Measurements from ENCODE around the gene ZNF205. TPM values are rescaled to one million over a fixed set of nuclear protein-coding genes. Genes with fewer than 3 reads are reported as not detected.
A peak's percentile ranks its signal among the peaks of the same experiment; 100 is the strongest.

Gene ZNF205
- total RNA-seq, 1 donor from 2014 or later, result 5.4 TPM

DNA sequence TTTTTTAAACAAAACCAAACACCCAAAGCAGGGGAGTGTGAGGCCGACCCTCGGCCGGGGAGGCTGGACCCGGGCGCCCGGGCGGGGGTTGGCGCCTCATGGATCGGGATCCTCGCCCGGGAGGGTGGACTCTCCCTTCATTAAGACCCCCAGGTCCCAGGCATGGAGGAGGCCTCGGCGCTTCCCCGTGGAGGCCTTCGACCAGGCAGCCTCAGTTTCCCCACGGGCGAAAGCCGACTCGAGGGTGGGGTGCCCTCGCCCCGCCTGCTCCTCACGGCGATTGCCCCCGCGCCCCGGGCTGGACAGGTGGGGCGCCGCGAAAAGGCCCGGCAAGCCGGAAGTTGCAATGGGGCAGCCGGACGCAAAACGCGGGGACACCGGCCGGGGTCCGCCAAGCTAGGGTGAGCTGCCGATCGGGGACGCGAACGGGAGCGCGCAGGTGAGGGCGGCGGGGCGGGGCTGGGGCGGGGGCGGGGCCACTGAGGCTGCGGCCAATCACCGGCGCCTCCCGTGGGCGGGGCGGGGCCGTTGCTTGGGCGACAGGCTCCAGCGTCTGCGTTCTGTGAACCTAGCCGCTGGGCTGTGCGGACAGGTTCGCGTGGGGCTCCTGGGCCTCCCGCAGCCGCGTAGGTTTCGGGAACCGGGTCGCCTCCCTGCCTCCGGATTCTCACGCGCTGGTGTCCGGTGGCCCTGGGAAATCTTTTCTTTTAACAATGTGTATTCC lies 6.0 kb upstream of the ZNF205 start:
- H3K4me1 Mint-ChIP-seq, result peaks cover 20% of the 10 kb centered on the region
- Histone ChIP-seq H3K4me2 (peak overlapping the region; percentile 85), H4K20me1 (ENCODE audit: low read depth) (no peaks in the 10 kb centered on the region), H3K9me3 (ENCODE audit: low read depth) (no peaks in the 10 kb centered on the region), H3K27me3 (peaks cover 11% of the 10 kb centered on the region), H3K27ac (no peak overlapping the region), H3K4me3 (peak overlapping the region; percentile 69), H3K4me1 (peaks cover 7% of the 10 kb centered on the region), H2AFZ (replicated peaks) (peak overlapping the region; percentile 76), H3K79me2 (ENCODE audit: low read depth) (no peaks in the 10 kb centered on the region), H3F3A (ENCODE audit: low read depth) (peaks cover 44% of the 10 kb centered on the region), H3K36me3 (no peaks in the 10 kb centered on the region), H3K9ac (peak overlapping the region; percentile 49)
- TF ChIP-seq EZH2 (IDR thresholded peaks at IDR 0.05), result no peak
- no peak for TF ChIP-seq EZH2phosphoT487 (IDR thresholded peaks at IDR 0.05)
- TF ChIP-seq, protein P1, sequence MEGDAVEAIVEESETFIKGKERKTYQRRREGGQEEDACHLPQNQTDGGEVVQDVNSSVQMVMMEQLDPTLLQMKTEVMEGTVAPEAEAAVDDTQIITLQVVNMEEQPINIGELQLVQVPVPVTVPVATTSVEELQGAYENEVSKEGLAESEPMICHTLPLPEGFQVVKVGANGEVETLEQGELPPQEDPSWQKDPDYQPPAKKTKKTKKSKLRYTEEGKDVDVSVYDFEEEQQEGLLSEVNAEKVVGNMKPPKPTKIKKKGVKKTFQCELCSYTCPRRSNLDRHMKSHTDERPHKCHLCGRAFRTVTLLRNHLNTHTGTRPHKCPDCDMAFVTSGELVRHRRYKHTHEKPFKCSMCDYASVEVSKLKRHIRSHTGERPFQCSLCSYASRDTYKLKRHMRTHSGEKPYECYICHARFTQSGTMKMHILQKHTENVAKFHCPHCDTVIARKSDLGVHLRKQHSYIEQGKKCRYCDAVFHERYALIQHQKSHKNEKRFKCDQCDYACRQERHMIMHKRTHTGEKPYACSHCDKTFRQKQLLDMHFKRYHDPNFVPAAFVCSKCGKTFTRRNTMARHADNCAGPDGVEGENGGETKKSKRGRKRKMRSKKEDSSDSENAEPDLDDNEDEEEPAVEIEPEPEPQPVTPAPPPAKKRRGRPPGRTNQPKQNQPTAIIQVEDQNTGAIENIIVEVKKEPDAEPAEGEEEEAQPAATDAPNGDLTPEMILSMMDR (IDR thresholded peaks at IDR 0.05), result no peak
- DNase-seq (ENCODE audit: low spot score), result peak; percentile 97
- H3K4me3 Mint-ChIP-seq, result peak overlapping the region; percentile 85
- H3K36me3 Mint-ChIP-seq, result no peaks in the 10 kb centered on the region
- H3K27me3 Mint-ChIP-seq (ENCODE audit: insufficient read depth, low read depth), result peaks cover 10% of the 10 kb centered on the region
- H3K27ac Mint-ChIP-seq, result no peak overlapping the region
- no peaks in the 10 kb centered on the region for H3K9me3 Mint-ChIP-seq

DNA sequence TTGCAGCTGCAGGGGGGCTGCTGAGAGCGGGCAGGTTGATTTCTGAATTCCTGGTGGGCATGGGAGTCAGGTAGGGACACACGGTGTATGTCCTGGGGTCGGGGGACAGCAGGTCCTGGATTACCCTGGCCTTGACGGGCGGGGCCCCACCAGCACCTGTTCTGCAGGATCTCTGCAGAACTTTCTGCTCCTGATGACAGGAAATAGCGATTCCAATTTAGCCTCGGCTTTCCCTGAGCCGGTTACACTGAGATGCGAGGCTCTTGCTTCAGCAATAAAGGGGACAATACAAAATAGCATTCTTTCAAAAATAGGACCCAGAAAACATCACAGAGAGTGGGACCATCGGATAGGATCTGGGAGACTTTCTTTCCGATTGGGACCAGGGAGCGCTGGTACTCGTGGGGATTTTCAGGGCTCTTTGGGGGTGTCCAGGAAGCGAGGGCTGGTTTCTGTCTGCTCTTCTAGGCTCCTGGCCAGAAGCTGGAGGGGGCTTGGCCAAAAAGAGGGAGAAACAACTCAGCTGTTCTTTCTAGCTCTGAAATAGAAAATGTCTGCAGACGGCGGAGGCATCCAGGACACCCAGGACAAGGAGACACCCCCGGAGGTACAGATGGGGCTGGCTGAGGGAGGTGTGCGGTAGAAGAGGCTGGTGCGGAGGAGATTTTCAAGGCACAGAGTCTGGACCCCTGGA lies 642 bp downstream of the ZNF205 start:
- Histone ChIP-seq H3K9me3 (ENCODE audit: low read depth) (no peaks in the 10 kb centered on the region), H3K4me3 (peak overlapping the region; percentile 96), H3K9ac (peak overlapping the region; percentile 89), H3F3A (ENCODE audit: low read depth) (no peaks in the 10 kb centered on the region), H3K27me3 (peaks cover 4% of the 10 kb centered on the region), H3K4me2 (peak overlapping the region; percentile 87), H3K4me1 (peaks cover 14% of the 10 kb centered on the region), H2AFZ (replicated peaks) (peak overlapping the region; percentile 97), H3K36me3 (no peaks in the 10 kb centered on the region), H3K27ac (no peak overlapping the region), H3K79me2 (ENCODE audit: low read depth) (peaks cover 23% of the 10 kb centered on the region), H4K20me1 (ENCODE audit: low read depth) (no peaks in the 10 kb centered on the region)
- peaks cover 27% of the 10 kb centered on the region for H3K4me1 Mint-ChIP-seq
- H3K27me3 Mint-ChIP-seq (ENCODE audit: insufficient read depth, low read depth), result no peaks in the 10 kb centered on the region
- peaks cover 2% of the 10 kb centered on the region for H3K36me3 Mint-ChIP-seq
- DNase-seq (ENCODE audit: low spot score), result no peak
- TF ChIP-seq, protein P1 (IDR thresholded peaks at IDR 0.05), result no peak
- TF ChIP-seq EZH2 (IDR thresholded peaks at IDR 0.05) (no peak), EZH2phosphoT487 (IDR thresholded peaks at IDR 0.05) (no peak)
- H3K27ac Mint-ChIP-seq, result no peak overlapping the region
- no peaks in the 10 kb centered on the region for H3K9me3 Mint-ChIP-seq
- peak overlapping the region; percentile 92 for H3K4me3 Mint-ChIP-seq

DNA sequence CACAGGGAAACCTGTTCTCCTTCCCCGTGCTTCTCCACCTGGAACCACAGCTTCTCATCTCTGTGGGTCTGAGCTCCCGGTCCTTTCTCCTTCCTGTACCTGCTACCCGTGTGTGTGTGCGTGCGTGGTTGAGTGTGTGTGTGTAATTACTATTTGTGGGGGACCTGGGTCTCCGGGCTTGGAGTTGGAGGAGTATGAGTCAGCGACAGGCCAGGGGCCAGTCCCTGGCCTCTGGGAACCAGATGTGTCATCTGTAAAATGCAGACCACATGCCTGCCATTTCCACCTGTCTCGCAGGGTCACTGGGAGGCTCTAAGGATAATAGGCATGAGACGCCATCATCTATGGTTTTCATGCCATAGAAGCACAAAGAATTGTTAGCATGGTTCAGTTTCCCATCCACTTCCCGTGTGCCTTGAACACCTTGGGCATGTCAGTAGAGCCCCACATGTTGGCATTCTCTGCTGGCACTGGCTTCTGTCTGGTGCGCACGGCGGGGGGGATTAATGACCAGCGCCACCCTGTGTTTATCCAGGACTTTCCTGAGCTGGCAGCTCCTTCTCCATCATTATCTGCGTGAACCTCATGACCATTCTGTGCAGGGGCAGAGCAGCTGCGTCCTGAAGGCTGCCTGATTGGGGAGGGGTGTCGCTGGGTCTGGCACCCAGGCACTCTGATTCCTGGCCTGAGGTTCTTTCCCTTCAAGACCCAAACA lies 1.5 kb downstream of the ZNF205 start:
- DNase-seq (ENCODE audit: low spot score), result no peak
- Histone ChIP-seq H3K79me2 (ENCODE audit: low read depth) (peaks cover 23% of the 10 kb centered on the region), H3K27me3 (no peaks in the 10 kb centered on the region), H3K4me2 (peak overlapping the region; percentile 87), H3K9me3 (ENCODE audit: low read depth) (no peaks in the 10 kb centered on the region), H3K27ac (no peak overlapping the region), H4K20me1 (ENCODE audit: low read depth) (no peaks in the 10 kb centered on the region), H3K4me1 (peaks cover 14% of the 10 kb centered on the region), H2AFZ (replicated peaks) (no peak overlapping the region), H3K36me3 (no peaks in the 10 kb centered on the region), H3K4me3 (peak overlapping the region; percentile 96), H3F3A (ENCODE audit: low read depth) (no peaks in the 10 kb centered on the region), H3K9ac (peak overlapping the region; percentile 89)
- no peaks in the 10 kb centered on the region for H3K27me3 Mint-ChIP-seq (ENCODE audit: insufficient read depth, low read depth)
- peaks cover 2% of the 10 kb centered on the region for H3K36me3 Mint-ChIP-seq
- peaks cover 27% of the 10 kb centered on the region for H3K4me1 Mint-ChIP-seq
- H3K4me3 Mint-ChIP-seq, result peak overlapping the region; percentile 92
- no peak overlapping the region for H3K27ac Mint-ChIP-seq
- TF ChIP-seq, protein P1 (IDR thresholded peaks at IDR 0.05), result no peak
- no peak for TF ChIP-seq EZH2 (IDR thresholded peaks at IDR 0.05)
- no peak for TF ChIP-seq EZH2phosphoT487 (IDR thresholded peaks at IDR 0.05)
- H3K9me3 Mint-ChIP-seq, result no peaks in the 10 kb centered on the region
